GM21447 (cell line): ENCODE data around the gene POSTN.

Experiments
- ATAC-seq: cut with Tn5 transposase; IDR thresholded peaks from one replicate; pipeline ENCODE4 v1.9.1; 2021; ENCODE audit not compliant: unreplicated experiment

The POSTN gene, protein sequence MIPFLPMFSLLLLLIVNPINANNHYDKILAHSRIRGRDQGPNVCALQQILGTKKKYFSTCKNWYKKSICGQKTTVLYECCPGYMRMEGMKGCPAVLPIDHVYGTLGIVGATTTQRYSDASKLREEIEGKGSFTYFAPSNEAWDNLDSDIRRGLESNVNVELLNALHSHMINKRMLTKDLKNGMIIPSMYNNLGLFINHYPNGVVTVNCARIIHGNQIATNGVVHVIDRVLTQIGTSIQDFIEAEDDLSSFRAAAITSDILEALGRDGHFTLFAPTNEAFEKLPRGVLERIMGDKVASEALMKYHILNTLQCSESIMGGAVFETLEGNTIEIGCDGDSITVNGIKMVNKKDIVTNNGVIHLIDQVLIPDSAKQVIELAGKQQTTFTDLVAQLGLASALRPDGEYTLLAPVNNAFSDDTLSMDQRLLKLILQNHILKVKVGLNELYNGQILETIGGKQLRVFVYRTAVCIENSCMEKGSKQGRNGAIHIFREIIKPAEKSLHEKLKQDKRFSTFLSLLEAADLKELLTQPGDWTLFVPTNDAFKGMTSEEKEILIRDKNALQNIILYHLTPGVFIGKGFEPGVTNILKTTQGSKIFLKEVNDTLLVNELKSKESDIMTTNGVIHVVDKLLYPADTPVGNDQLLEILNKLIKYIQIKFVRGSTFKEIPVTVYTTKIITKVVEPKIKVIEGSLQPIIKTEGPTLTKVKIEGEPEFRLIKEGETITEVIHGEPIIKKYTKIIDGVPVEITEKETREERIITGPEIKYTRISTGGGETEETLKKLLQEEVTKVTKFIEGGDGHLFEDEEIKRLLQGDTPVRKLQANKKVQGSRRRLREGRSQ

GRCh38 chr13:37598597-37598996 is at the start of gene POSTN:
Gene POSTN (minus strand): TSS chr13:37598768. CDS start chr13:37598726, 42 bp downstream.
- no peak for ATAC-seq

- ATAC-seq: no peak
Measured at GRCh38 chr13:37647031-37647650, 48.6 kb upstream of the POSTN start.

DNA sequence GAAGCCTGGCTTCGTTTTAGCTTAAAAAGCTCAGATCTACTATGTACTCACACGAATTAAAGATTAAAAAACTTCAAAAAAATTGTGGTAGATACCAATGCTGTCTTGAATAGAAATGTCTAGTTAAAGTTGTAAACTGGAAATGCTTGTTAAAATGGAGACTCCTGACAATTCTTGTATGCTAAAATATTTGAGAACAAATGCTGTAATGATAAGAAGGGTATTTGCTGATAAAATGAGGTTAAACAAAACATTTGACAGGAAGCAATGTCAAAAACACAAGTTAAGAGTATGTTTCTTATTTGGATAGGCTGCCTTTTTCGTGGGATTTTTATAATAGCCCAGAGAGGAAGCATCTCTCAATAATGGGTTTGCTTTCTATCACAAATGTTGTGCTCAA is 48.0 kb upstream of the POSTN start:
- ATAC-seq: no peak

DNA sequence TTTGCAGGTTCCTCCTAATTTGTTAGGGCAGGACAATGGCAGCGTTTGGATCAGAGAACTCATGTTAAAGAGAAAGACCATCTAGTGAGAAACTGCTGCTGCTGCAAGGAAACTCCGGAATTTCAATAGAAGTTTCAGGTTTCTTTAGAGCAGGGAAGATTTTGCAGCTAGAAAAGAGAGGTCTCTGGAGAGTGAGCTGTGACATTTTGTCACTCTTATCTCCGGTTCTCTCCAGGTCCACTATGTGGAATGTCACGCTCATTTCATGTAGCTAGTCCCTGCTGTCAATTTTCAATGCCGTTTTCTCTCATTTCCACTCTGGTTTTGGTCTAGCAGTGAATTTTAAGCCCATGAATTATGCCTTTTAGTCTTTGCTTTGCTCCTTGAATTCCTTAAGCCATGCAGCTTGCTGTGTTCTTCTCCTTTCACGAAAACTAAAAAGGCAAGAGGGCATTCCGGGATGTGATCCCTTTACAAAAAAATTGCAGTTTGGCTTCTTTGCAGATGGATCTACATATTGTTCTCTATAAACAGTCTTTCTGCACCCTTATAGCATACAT is 46.7 kb upstream of the POSTN start:
- ATAC-seq: no peak

DNA sequence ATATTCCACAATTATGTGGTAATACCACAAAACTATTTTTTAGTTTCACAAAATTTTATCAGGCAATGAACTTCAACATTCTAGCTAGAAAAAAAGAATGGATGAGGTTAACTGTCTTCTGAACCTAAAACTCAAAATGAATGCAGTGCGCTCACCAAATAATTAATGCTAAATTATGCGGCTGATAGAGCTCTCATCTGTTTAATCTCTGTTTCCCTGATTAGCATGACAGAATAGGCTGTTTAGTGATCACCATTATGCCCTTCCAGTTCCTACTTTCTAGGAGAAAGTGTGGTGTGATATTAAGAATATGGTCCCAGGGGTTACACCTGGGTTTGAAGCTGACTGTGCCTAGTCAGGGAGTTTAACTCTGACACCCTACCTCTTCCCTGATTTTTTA is 42.8 kb upstream of the POSTN start:
- ATAC-seq: no peak

DNA sequence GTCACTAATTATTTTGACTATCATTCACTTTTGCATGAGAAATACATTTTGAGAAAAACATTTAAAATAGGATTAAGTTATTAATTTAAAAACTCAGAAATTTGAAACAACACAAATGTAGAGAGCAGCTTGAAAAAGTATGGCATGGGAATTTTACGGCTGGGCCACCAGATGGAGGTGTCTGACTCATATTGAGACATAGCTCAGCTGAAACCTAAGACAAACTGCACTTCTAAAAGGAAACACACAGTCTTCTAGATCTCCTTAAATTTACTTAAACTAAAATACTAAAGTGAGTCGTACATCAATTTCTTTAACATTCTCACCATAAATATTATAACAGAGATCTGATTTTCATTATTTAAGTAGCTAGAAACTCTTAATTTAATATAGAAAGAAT is 41.9 kb upstream of the POSTN start:
- ATAC-seq: no peak

DNA sequence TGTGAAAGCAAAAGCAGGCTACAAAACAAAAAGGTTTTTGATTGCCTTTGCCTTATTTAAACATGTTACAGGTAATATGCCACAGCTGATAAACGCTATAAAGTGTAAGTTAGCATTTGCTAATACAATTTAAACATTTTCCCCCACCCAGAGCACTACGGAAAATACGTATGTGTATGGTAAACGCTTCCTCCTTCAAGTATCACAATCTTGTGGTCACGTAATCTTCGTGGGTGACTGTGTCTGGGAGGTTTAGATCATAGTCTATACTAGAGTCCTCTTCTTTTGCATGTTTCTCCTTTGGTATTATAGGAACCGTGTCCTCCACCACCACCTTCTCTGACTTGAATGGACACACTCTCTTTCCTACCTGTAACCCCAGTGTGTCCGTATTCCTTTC is 38.1 kb upstream of the POSTN start:
- no peak for ATAC-seq

- ATAC-seq: no peak
Measured at GRCh38 chr13:37632294-37632693, 33.7 kb upstream of the POSTN start.

DNA sequence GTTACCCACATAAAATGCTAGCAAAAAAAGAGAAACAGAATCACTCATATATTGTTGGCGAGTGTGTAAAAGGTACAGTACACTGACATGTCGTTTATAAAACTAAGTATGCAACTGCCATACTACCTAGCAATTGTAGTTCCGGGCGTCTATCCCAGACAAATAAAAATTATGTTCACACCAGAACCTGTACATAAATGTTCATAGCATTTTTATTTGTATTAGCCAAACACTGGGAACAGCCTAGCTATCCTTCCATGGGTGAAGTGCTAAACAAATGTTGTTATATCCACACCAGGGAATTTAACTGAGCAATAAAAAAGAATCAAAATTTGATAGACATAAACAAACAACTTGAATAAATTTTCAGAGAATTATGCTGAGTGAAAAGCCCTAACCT is 28.9 kb upstream of the POSTN start:
- no peak for ATAC-seq

GRCh38 chr13:37621811-37622361 is 23.3 kb upstream of the POSTN start:
- ATAC-seq: no peak

DNA sequence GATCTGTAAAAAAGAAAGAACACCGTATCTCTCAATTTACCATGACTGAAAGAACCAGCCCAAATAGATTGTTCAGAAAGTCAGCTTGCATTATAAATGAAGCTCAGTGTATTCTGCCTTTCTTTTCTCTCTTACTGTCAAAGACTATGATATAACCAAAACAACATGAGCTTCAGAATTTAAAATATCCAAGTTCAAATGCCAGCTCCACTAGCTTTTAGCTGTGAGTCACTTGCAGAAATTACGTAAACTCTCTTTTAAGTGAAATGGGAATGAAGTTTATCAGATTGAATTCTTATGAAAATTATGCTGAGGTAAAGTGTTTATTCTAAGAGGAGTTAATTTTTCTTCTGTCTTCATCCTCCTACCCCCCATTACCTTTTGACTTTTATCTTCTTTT is 20.0 kb upstream of the POSTN start:
- ATAC-seq: no peak

- ATAC-seq: no peak
Measured at GRCh38 chr13:37617173-37617572, 18.6 kb upstream of the POSTN start.

- ATAC-seq: no peak
Measured at GRCh38 chr13:37616131-37616530, 17.6 kb upstream of the POSTN start.

DNA sequence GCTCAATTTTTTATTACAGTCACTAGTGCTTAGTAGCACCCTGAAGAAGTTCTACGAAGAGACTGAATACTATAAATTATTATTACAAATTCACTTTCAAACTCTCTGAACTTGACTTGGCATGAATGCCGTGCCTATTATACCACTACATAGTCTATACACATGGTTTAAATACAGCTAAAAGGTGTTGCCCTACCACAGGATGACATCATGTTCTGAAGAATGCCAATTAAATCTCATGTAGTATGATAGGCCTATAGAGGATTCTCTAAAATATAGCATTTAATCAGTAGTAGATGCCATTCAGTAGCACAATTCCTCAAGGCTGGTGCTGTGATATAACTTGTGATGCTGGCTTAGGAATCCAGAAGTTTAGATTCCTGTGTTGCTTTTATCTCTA is 16.7 kb upstream of the POSTN start:
- ATAC-seq: no peak

- ATAC-seq: no peak
Measured at GRCh38 chr13:37613638-37614037, 15.1 kb upstream of the POSTN start.

- no peak for ATAC-seq
Measured at GRCh38 chr13:37613236-37613635, 14.7 kb upstream of the POSTN start.

GRCh38 chr13:37608750-37609339 is 10.3 kb upstream of the POSTN start:
- ATAC-seq: no peak

GRCh38 chr13:37602733-37603381 is 4.3 kb upstream of the POSTN start:
- no peak for ATAC-seq

DNA sequence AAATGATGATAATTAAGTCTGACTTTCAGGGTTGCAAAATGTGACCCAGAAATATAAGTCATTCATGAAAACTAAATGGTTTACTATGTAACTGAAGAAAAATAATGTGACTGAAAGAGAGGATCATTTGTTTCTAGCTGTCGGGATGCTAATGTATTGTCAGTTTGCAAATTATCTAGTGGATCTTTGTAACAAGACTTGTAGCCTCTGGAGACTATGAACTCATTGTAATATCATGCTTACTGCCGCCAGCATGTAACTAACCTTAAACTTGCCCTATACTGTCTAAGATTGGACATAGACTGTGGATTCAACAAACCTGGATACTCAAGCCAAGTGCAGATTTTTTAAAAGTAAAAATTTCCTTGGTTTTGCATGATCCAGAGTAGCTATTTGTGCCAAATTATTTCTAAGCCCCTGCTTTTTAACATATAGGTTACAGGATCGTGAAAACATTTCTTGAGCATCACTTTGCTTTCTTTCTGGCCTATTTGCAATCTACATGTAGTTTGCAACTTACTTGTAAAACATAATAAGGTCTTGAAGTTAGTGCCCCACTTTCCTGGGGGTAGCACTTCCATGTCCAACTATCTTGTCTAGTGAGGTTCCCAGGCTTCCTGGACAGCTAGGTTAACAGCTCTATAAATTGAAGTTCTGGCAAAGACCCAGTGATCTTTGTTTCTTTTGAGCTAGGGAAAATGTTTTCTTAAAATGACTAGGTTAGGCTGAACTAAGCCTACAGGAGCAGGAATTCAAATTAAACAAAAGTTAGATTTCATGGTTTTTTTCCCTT is 3.3 kb upstream of the POSTN start:
- ATAC-seq: no peak
